CD14-positive monocyte (primary cell): Measurements from ENCODE around the gene SPINT2. TPM values are rescaled to one million over a fixed set of nuclear protein-coding genes. Genes with fewer than 3 reads are reported as not detected.

ENCODE experiments used
- DNase-seq, 3 donors: peaks; one replicate each; pipeline ENCODE4 v3.0.0-alpha.2; 2011 to 2022
- H2AFZ ChIP-seq: 2 replicates; pipeline ENCODE4 v1.6.0; 2012; ENCODE audit warnings: mild to moderate bottlenecking, low read depth, low read length, inconsistent platforms; ENCODE audit not compliant: insufficient read depth, poor library complexity, severe bottlenecking
- H3K27ac ChIP-seq, 2 donors: 1 replicate in 1 of 2; 2 replicates in 1 of 2; pipeline ENCODE4 v1.5.1; 2012 to 2013; ENCODE audit warnings: low read length in 2 of 2, control low read depth in 1 of 2, inconsistent platforms in 1 of 2, low read depth in 1 of 2, mild to moderate bottlenecking in 1 of 2
- H3K27me3 ChIP-seq, 2 donors: one replicate each; pipeline versions ENCODE4 v1.6.0 to v1.6.1; 2011 to 2013; ENCODE audit warnings: low read length in 2 of 2; ENCODE audit not compliant: control insufficient read depth in 2 of 2, insufficient read depth in 2 of 2
- H3K36me3 ChIP-seq, 2 donors: replicated peaks in 1 of 2; 1 replicate in 1 of 2; 2 replicates in 1 of 2; pipeline versions ENCODE4 v1.5.1 to v1.6.1; 2012 to 2013; ENCODE audit warnings: low read length in 2 of 2, control low read depth in 1 of 2, inconsistent platforms in 1 of 2, mild to moderate bottlenecking in 1 of 2; ENCODE audit not compliant: insufficient read depth in 2 of 2, control insufficient read depth in 1 of 2
- H3K4me1 ChIP-seq, 2 donors: 1 replicate in 1 of 2; 2 replicates in 1 of 2; pipeline versions ENCODE4 v1.5.1 to v1.6.1; 2012 to 2013; ENCODE audit warnings: low read length in 2 of 2, control low read depth in 1 of 2, inconsistent platforms in 1 of 2, mild to moderate bottlenecking in 1 of 2, moderate library complexity in 1 of 2; ENCODE audit not compliant: insufficient read depth in 2 of 2, control insufficient read depth in 1 of 2
- H3K4me2 ChIP-seq: replicated peaks from 2 replicates; pipeline ENCODE3; 2012; ENCODE audit warnings: low read length, moderate library complexity, mild to moderate bottlenecking; ENCODE audit not compliant: poor library complexity, severe bottlenecking; ENCODE audit errors: extremely low read depth
- H3K4me3 ChIP-seq, 3 experiments: fragments of 200-600 bp in 1 of 3; sonication (generic) in 1 of 3; replicated peaks in 1 of 3; 1 replicate in 2 of 3; 2 replicates in 1 of 3; pipeline ENCODE4 v1.5.1; 2011 to 2013; ENCODE audit warnings: low read length in 3 of 3, mild to moderate bottlenecking in 3 of 3, control low read depth in 2 of 3, low read depth in 2 of 3, inconsistent platforms in 1 of 3, moderate library complexity in 1 of 3
- H3K79me2 ChIP-seq: 2 replicates; pipeline ENCODE4 v1.6.0; 2012; ENCODE audit warnings: mild to moderate bottlenecking, control low read depth, inconsistent platforms, low read length, moderate library complexity; ENCODE audit not compliant: insufficient read depth
- H3K9ac ChIP-seq: 2 replicates; pipeline ENCODE4 v1.6.0; 2017; ENCODE audit warnings: low read length, mild to moderate bottlenecking; ENCODE audit not compliant: insufficient read depth, poor library complexity, severe bottlenecking
- H3K9me3 ChIP-seq, 2 donors: replicated peaks in 1 of 2; 1 replicate in 1 of 2; 2 replicates in 1 of 2; pipeline versions ENCODE4 v1.5.1 to v1.6.1; 2012 to 2013; ENCODE audit warnings: low read length in 2 of 2, control low read depth in 1 of 2; ENCODE audit not compliant: control insufficient read depth in 1 of 2, insufficient read depth in 1 of 2
- H4K20me1 ChIP-seq: 2 replicates; pipeline ENCODE4 v1.6.0; 2012; ENCODE audit warnings: mild to moderate bottlenecking, low read length, control low read depth, moderate library complexity; ENCODE audit not compliant: insufficient read depth
- H3K27ac Mint-ChIP-seq, 7 donors: one replicate each; pipeline ENCODE4 v1.8.0; 2020; ENCODE audit warnings: mild to moderate bottlenecking in 7 of 7, mixed read lengths in 7 of 7, moderate library complexity in 6 of 7, inconsistent platforms in 2 of 7
- H3K27me3 Mint-ChIP-seq, 3 donors: one replicate each; pipeline ENCODE4 v1.8.0; 2021 to 2022; ENCODE audit warnings: low read depth in 3 of 3, mild to moderate bottlenecking in 3 of 3, mixed read lengths in 3 of 3, moderate library complexity in 3 of 3, inconsistent platforms in 1 of 3
- H3K36me3 Mint-ChIP-seq, 2 donors: one replicate each; pipeline ENCODE4 v1.8.0; 2020; ENCODE audit warnings: mixed read lengths in 2 of 2, inconsistent platforms in 1 of 2, mild to moderate bottlenecking in 1 of 2
- H3K4me1 Mint-ChIP-seq: one replicate; pipeline ENCODE4 v1.8.0; 2020; ENCODE audit warnings: mild to moderate bottlenecking, mixed read lengths
- H3K4me3 Mint-ChIP-seq, 2 donors: one replicate each; pipeline ENCODE4 v1.8.0; 2020; ENCODE audit warnings: mild to moderate bottlenecking in 2 of 2, mixed read lengths in 2 of 2, moderate library complexity in 1 of 2
- H3K9me3 Mint-ChIP-seq, 7 donors: one replicate each; pipeline ENCODE4 v1.8.0; 2020 to 2022; ENCODE audit warnings: mixed read lengths in 7 of 7, mild to moderate bottlenecking in 6 of 7, moderate library complexity in 6 of 7, inconsistent platforms in 2 of 7
- WGBS: methylation state at CpG from one replicate; pipeline ENCODE4 v1.1.5; 2013; ENCODE audit warnings: missing lambda C conversion rate; ENCODE audit not compliant: insufficient coverage; 5-methylcytosine and 5-hydroxymethylcytosine counted together
- intact Hi-C, 2 donors: fragments of 100-400 bp; cut with micrococcal nuclease; formaldehyde crosslinking; loops; one replicate each; pipeline versions ENCODE4 v1.15.0 to v1.15.1; 2023
- polyA plus RNA-seq, 3 donors: library from polyadenylated mRNA; depleted of rRNA in 1 of 3; unstranded in 2 of 3; stranded (reverse) in 1 of 3; fragments of 300-500 nt in 2 of 3; fragments of >200 nt in 1 of 3; fragmentation: Illumina TruSeq in 2 of 3; gene quantifications; 1 replicate in 2 of 3; 2 replicates in 1 of 3; pipeline ENCODE4 v1.2.3, GENCODE V29; 2012 to 2021
- TF ChIP-seq, protein P1 (sequence below): fragments of 200-600 bp; IDR thresholded peaks from one replicate; pipeline ENCODE4 v1.8.0; 2022; ENCODE audit warnings: antibody characterized with exemption, mild to moderate bottlenecking

SPINT2 gene
- polyA plus RNA-seq, 3 donors, result 42.9 to 139 (median 114) TPM

DNA sequence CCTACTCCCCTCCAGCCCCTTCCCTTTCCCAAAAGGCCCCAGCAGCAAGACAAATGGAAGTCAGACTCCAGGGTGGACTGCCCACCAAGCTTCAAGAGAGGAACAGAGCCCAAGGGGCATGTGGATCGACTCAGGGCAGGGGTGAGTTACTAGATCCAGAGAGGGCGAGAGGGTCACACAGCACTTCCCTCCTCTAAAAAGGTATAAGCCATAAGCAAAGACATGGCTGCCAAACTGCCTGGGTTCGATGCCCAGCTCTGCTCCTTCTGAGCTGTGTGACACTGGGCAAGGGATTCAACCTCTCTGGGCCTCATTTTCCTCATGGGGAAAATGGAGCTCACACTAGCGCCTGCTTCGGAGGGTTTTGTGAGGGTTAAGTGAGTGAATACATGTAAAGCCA is 12.0 kb upstream of the SPINT2 start:
- Histone ChIP-seq H3K27me3 (peaks cover 11 to 33% of the 10 kb centered on the region in 2 donors), H2AFZ (no peak overlapping the region), H3K4me1 (peaks cover 2 to 8% of the 10 kb centered on the region in 2 donors), H3K9me3 (peaks cover 0 to 7% of the 10 kb centered on the region in 2 donors), H3K79me2 (no peaks in the 10 kb centered on the region), H4K20me1 (no peaks in the 10 kb centered on the region), H3K36me3 (no peaks in the 10 kb centered on the region), H3K4me3 (no peak overlapping the region), H3K9ac (no peak overlapping the region), H3K4me2 (no peak overlapping the region), H3K27ac (no peak overlapping the region)
- WGBS, result 87% methylated on average over 4 of the region's 5 CpGs
- peaks cover 8% of the 10 kb centered on the region for H3K4me1 Mint-ChIP-seq
- peaks cover 36 to 56% (median 42%) of the 10 kb centered on the region in 3 donors for H3K27me3 Mint-ChIP-seq
- intact Hi-C loops, result no loop called here
- DNase-seq, result no peak
- H3K36me3 Mint-ChIP-seq, result peaks cover 0 to 2% of the 10 kb centered on the region in 2 donors
- TF ChIP-seq, protein P1, sequence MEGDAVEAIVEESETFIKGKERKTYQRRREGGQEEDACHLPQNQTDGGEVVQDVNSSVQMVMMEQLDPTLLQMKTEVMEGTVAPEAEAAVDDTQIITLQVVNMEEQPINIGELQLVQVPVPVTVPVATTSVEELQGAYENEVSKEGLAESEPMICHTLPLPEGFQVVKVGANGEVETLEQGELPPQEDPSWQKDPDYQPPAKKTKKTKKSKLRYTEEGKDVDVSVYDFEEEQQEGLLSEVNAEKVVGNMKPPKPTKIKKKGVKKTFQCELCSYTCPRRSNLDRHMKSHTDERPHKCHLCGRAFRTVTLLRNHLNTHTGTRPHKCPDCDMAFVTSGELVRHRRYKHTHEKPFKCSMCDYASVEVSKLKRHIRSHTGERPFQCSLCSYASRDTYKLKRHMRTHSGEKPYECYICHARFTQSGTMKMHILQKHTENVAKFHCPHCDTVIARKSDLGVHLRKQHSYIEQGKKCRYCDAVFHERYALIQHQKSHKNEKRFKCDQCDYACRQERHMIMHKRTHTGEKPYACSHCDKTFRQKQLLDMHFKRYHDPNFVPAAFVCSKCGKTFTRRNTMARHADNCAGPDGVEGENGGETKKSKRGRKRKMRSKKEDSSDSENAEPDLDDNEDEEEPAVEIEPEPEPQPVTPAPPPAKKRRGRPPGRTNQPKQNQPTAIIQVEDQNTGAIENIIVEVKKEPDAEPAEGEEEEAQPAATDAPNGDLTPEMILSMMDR, result no peak
- no peak overlapping the region for H3K27ac Mint-ChIP-seq
- no peak overlapping the region for H3K4me3 Mint-ChIP-seq
- peaks cover 0 to 6% (median 4%) of the 10 kb centered on the region in 7 donors for H3K9me3 Mint-ChIP-seq

DNA sequence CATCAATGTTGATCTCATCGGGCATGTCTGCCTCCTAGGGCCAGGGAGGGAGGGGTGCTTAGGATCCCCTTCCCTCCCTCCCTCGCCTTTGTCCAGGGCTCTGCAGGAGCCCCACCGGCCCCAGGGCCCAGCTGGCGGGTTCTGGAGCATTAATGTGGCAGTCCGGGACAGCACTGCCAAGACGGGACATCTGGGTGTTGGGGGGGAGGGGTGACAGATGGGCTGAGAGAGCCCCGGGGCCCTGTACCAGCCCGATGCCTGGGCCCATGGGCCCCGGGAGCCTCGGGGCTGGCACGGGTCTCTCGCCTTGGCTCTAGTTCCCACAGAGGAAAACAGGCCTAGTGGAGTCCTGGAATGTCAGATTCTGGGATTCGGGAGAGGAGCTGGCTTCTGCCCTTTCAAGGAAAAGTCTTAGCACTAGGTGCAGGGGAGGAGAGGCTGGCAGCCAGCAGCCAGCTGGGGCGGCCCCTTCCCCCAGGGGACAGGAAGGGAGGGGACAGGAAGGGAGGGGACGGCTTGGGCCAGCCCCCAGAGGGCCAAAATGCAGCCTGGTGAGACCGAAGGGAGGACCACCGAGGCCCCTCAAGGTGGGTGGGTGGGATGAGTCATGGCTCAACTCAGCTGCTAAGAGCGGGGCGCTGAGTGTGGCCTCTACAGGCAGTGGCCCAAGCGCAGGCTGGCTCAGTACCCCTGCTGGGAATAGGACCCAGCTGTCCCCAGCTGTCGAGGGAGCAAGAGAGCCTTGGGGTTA is 11.3 kb upstream of the SPINT2 start:
- Histone ChIP-seq H3K27ac (no peak overlapping the region), H3K4me2 (no peak overlapping the region), H3K4me3 (no peak overlapping the region), H3K4me1 (peaks cover 2 to 8% of the 10 kb centered on the region in 2 donors), H2AFZ (no peak overlapping the region), H3K36me3 (no peaks in the 10 kb centered on the region), H3K79me2 (no peaks in the 10 kb centered on the region), H3K9me3 (peaks cover 0 to 7% of the 10 kb centered on the region in 2 donors), H3K27me3 (peaks cover 11 to 38% of the 10 kb centered on the region in 2 donors), H4K20me1 (no peaks in the 10 kb centered on the region), H3K9ac (no peak overlapping the region)
- TF ChIP-seq, protein P1, result no peak
- Mint-ChIP-seq H3K27me3 (peaks cover 36 to 62% (median 48%) of the 10 kb centered on the region in 3 donors), H3K4me3 (no peak overlapping the region), H3K27ac (no peak overlapping the region), H3K4me1 (peaks cover 8% of the 10 kb centered on the region), H3K9me3 (peaks cover 0 to 6% (median 4%) of the 10 kb centered on the region in 7 donors), H3K36me3 (peaks cover 0 to 2% of the 10 kb centered on the region in 2 donors)
- 76% methylated on average over 9 of the region's 21 CpGs for WGBS
- intact Hi-C loops, result no loop called here
- DNase-seq, result no peak
